Neuronal stem cell (in vitro differentiated cells): ENCODE data around the gene ABCC4.

Experiments used
- DNase-seq: peaks from one replicate; pipeline ENCODE4 v3.0.0-alpha.2; 2013; ENCODE audit warnings: low spot score
- H2AFZ ChIP-seq: one replicate; pipeline ENCODE4 v1.6.1; 2013; ENCODE audit warnings: mild to moderate bottlenecking, low read length, inconsistent platforms
- H2AK5ac ChIP-seq: 2 replicates; pipeline ENCODE4 v1.6.1; 2013; ENCODE audit warnings: low read depth, mild to moderate bottlenecking, inconsistent platforms, low read length, moderate library complexity, mixed read lengths
- H2BK120ac ChIP-seq: 2 replicates; pipeline ENCODE4 v1.6.1; 2013; ENCODE audit warnings: low read depth, mild to moderate bottlenecking, inconsistent platforms, low read length, moderate library complexity, mixed read lengths
- H2BK12ac ChIP-seq: one replicate; pipeline ENCODE4 v1.6.1; 2013; ENCODE audit warnings: low read length, inconsistent platforms
- H2BK15ac ChIP-seq: 2 replicates; pipeline ENCODE4 v1.6.1; 2013; ENCODE audit warnings: mild to moderate bottlenecking, low read length, inconsistent platforms, mixed read lengths
- H2BK5ac ChIP-seq: one replicate; pipeline ENCODE4 v1.6.1; 2013; ENCODE audit warnings: inconsistent platforms, mild to moderate bottlenecking, low read length, moderate library complexity
- H3K14ac ChIP-seq: one replicate; pipeline ENCODE4 v1.6.1; 2013; ENCODE audit warnings: low read length, inconsistent platforms
- H3K18ac ChIP-seq: 2 replicates; pipeline ENCODE4 v1.6.1; 2013; ENCODE audit warnings: low read length, inconsistent platforms
- H3K23ac ChIP-seq: 2 replicates; pipeline ENCODE4 v1.6.1; 2013; ENCODE audit warnings: low read depth, mild to moderate bottlenecking, mixed read lengths, low read length, inconsistent platforms; ENCODE audit not compliant: poor library complexity
- H3K27ac ChIP-seq: replicated peaks from 3 replicates; pipeline ENCODE4 v1.5.1; 2013; ENCODE audit warnings: low read length, inconsistent platforms
- H3K27me3 ChIP-seq, 3 experiments: 2 replicates each; pipeline ENCODE4 v1.6.1; 2013; ENCODE audit warnings: low read length in 3 of 3, mild to moderate bottlenecking in 2 of 3, inconsistent platforms in 1 of 3, low read depth in 1 of 3, mixed read lengths in 1 of 3, moderate library complexity in 1 of 3; ENCODE audit not compliant: control insufficient read depth in 3 of 3, insufficient read depth in 3 of 3
- H3K36me3 ChIP-seq, 2 donors: replicated peaks in 1 of 2; 2 replicates each; pipeline ENCODE4 v1.6.1; 2013; ENCODE audit warnings: low read length in 2 of 2; ENCODE audit not compliant: control insufficient read depth in 2 of 2, insufficient read depth in 2 of 2
- H3K4ac ChIP-seq: 2 replicates; pipeline ENCODE4 v1.6.1; 2013; ENCODE audit warnings: inconsistent platforms, mild to moderate bottlenecking, low read length, moderate library complexity
- H3K4me1 ChIP-seq, 2 donors: 1 replicate in 1 of 2; 2 replicates in 1 of 2; pipeline ENCODE4 v1.6.1; 2013; ENCODE audit warnings: low read length in 2 of 2, low read depth in 1 of 2; ENCODE audit not compliant: control insufficient read depth in 2 of 2, insufficient read depth in 1 of 2
- H3K4me2 ChIP-seq: one replicate; pipeline ENCODE4 v1.6.1; 2013; ENCODE audit warnings: mild to moderate bottlenecking, low read length, inconsistent platforms; ENCODE audit not compliant: insufficient read depth, poor library complexity, severe bottlenecking
- H3K4me3 ChIP-seq, 2 donors: 2 replicates each; pipeline ENCODE4 v1.5.1; 2013; ENCODE audit warnings: low read length in 2 of 2, mild to moderate bottlenecking in 2 of 2, inconsistent platforms in 1 of 2, moderate library complexity in 1 of 2
- H3K79me1 ChIP-seq: one replicate; pipeline ENCODE4 v1.6.1; 2013; ENCODE audit warnings: low read depth, mild to moderate bottlenecking, inconsistent platforms, low read length, moderate library complexity
- H3K9ac ChIP-seq: one replicate; pipeline ENCODE4 v1.6.1; 2013; ENCODE audit warnings: mild to moderate bottlenecking, low read depth, low read length, inconsistent platforms; ENCODE audit not compliant: poor library complexity
- H3K9me3 ChIP-seq, 2 donors: replicated peaks in 1 of 2; 2 replicates each; pipeline versions ENCODE3 to v1.6.1; 2013; ENCODE audit warnings: low read length in 2 of 2, mild to moderate bottlenecking in 2 of 2, inconsistent platforms in 1 of 2, low read depth in 1 of 2, mixed read lengths in 1 of 2, moderate library complexity in 1 of 2; ENCODE audit not compliant: control insufficient read depth in 2 of 2, insufficient read depth in 1 of 2
- H4K8ac ChIP-seq: one replicate; pipeline ENCODE4 v1.6.1; 2013; ENCODE audit warnings: low read depth, mild to moderate bottlenecking, inconsistent platforms, low read length, moderate library complexity
- H4K91ac ChIP-seq: one replicate; pipeline ENCODE4 v1.6.1; 2013; ENCODE audit warnings: low read length, low read depth, mild to moderate bottlenecking, inconsistent platforms; ENCODE audit not compliant: poor library complexity
- WGBS, 2 donors: extraction: QIAGEN DNeasy Blood & Tissue Kit; methylation state at CpG; one replicate each; pipeline ENCODE4 v1.1.7; 2013; ENCODE audit warnings: missing lambda C conversion rate in 2 of 2, mixed read lengths in 1 of 2; ENCODE audit not compliant: insufficient read length in 2 of 2, insufficient replicate concordance in 1 of 2; ENCODE audit errors: extremely low coverage in 2 of 2; 5-methylcytosine and 5-hydroxymethylcytosine counted together

ABCC4 gene

DNA sequence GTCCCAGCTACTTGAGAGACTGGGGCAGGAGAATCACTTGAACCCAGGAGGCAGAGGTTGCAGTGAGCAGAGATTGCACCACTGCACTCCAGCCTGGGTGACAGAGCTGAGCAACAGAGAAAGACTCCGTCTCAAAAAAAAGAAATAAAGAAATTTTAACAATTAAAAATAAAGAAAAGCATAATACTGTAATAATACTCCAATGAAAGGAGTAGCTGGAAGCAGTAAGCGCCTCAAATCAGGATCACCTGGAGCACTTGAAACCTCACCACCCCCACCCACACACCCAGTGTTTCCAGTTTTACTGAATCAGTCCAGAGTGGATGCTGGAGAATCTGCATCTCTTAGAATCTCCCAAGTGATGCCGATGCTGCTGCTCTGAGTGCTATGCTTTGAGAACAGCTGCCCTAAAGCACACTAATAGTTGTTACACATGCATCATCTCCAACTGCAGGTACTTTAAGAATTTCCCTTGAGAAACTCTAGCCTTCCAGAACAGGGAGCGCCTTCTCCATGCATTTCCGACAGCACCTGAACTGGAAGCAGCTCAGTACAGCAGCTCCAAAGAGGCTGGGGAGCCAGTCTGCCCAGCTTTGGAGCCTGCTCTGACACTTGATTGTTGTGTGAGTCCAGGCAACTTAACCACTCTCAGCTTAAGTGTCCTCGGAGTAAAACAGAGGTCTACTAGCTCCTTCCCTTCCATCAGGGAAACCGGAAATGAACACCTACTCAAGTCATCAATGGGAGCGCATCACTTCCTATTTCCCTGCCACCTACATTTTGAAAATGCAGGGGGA is 2.9 kb downstream of the ABCC4 start:
- no peaks in the 10 kb centered on the region for H3K36me3 ChIP-seq
- H3K9me3 ChIP-seq = no peaks in the 10 kb centered on the region
- no peak overlapping the region for H3K27ac ChIP-seq
- H3K27me3 ChIP-seq = no peaks in the 10 kb centered on the region
- H2BK12ac ChIP-seq = no peak overlapping the region
- H3K79me1 ChIP-seq = no peaks in the 10 kb centered on the region
- WGBS, 2 donors = no CpG with 5 or more reads among the region's 8 CpGs
- no peak overlapping the region for H2AFZ ChIP-seq
- H3K14ac ChIP-seq = no peak overlapping the region
- H3K4me3 ChIP-seq = no peak overlapping the region
- H4K91ac ChIP-seq = no peak overlapping the region
- peaks cover 2 to 8% of the 10 kb centered on the region in 2 donors for H3K4me1 ChIP-seq
- H2BK15ac ChIP-seq = no peak overlapping the region
- no peak overlapping the region for H3K23ac ChIP-seq
- no peak overlapping the region for H2BK120ac ChIP-seq
- H3K4ac ChIP-seq = no peak overlapping the region
- no peak overlapping the region for H3K18ac ChIP-seq
- no peak overlapping the region for H2BK5ac ChIP-seq
- no peak overlapping the region for H4K8ac ChIP-seq
- no peak overlapping the region for H3K4me2 ChIP-seq
- no peak overlapping the region for H3K9ac ChIP-seq
- no peak for DNase-seq
- H2AK5ac ChIP-seq = no peak overlapping the region

DNA sequence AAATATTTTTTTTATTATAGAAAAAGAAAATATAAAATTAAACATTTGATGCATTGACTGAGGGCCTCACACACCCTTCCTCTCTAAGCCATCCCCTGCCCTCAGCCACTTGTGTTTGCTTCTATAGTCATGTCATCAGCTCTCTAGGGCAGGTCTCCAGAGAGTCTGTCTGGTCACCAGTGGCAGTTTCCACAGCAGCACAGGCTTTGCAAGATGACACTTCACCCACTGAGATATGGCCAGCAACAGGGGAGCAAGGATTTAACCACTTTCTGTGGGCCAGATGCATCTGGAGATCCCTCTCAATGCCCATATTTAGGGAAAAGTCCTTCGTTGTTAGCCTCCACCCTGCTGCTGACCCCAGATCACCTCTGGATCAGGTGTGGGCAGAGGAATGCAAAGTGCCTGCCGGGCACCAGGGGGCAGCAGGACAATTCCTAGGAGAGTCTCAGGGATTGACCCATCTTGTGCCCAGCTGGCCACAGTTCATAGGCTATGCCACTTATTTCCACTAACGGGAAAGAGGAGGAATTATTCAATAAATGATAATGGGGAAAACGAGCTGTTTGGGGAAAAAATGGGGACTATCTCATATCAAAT is 4.8 kb downstream of the ABCC4 start:
- Histone ChIP-seq H3K4ac (no peak overlapping the region), H2BK120ac (no peak overlapping the region), H3K14ac (no peak overlapping the region)

DNA sequence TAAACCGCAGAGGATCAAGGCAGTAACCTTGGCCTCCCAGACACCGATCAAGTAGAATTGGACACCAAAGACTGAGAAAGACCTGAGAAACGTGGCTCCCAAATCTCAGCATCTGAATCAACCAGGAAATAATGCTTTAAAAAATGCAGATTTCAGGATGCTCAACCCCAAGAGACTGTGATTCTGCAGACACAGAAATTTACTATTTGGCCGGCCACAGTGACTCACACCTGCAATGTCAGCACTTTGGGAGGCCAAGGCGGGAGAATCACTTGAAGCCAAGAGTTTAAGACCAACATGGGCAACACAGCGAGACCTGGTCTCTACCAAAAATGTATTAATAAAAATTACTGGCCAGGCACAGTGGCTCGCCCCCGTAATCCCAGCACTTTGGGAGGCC is 6.2 kb downstream of the ABCC4 start:
- Histone ChIP-seq H3K36me3 (no peaks in the 10 kb centered on the region), H2BK120ac (no peak overlapping the region), H2BK15ac (no peak overlapping the region), H3K4me3 (no peak overlapping the region), H2AK5ac (no peak overlapping the region), H3K4me1 (peaks cover 0 to 2% of the 10 kb centered on the region in 2 donors), H4K91ac (no peak overlapping the region), H3K79me1 (no peaks in the 10 kb centered on the region), H3K18ac (no peak overlapping the region), H3K9ac (no peak overlapping the region), H3K14ac (no peak overlapping the region), H2AFZ (no peak overlapping the region), H2BK5ac (no peak overlapping the region), H3K27ac (no peak overlapping the region), H3K23ac (no peak overlapping the region), H3K27me3 (no peaks in the 10 kb centered on the region), H3K4me2 (no peak overlapping the region), H3K4ac (no peak overlapping the region), H3K9me3 (no peaks in the 10 kb centered on the region), H2BK12ac (no peak overlapping the region), H4K8ac (no peak overlapping the region)
- no peak for DNase-seq
- WGBS, 2 donors = no CpG with 5 or more reads among the region's 8 CpGs

More for the DNA sequence above, 4.8 kb downstream of the ABCC4 start:
- WGBS, 2 donors = no CpG with 5 or more reads among the region's 4 CpGs
- H4K8ac ChIP-seq = no peak overlapping the region
- H3K27ac ChIP-seq = no peak overlapping the region
- no peak overlapping the region for H2AK5ac ChIP-seq
- H3K18ac ChIP-seq = no peak overlapping the region
- no peak overlapping the region for H2BK5ac ChIP-seq
- no peak overlapping the region for H4K91ac ChIP-seq
- H3K4me1 ChIP-seq = peaks cover 0 to 4% of the 10 kb centered on the region in 2 donors
- H3K27me3 ChIP-seq = no peaks in the 10 kb centered on the region
- no peaks in the 10 kb centered on the region for H3K36me3 ChIP-seq
- H3K79me1 ChIP-seq = no peaks in the 10 kb centered on the region
- H2BK15ac ChIP-seq = no peak overlapping the region
- DNase-seq = no peak
- H2AFZ ChIP-seq = no peak overlapping the region
- H3K4me2 ChIP-seq = no peak overlapping the region
- no peak overlapping the region for H2BK12ac ChIP-seq
- no peak overlapping the region for H3K23ac ChIP-seq
- H3K9ac ChIP-seq = no peak overlapping the region
- H3K9me3 ChIP-seq = no peaks in the 10 kb centered on the region
- no peak overlapping the region for H3K4me3 ChIP-seq

DNA sequence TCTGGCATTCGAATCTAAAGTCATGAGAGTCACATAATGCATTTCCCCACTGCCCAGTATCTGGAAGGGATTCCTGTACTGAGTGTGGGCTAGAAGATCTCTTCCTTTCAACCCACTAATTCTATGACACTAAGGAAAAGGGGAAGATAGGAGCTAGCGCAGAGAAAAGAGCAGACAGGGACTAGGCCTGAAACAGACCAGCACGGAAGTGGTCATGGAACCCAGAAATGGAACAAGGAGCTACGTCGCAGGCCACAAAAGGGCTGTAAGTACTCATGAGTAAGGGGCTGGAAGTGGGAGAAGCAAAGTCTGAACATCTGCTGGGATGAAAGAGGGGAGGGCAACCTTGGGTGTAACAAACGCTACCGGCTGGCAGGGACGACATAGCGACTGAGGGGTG is 8.6 kb downstream of the ABCC4 start:
- no CpG with 5 or more reads among the region's 9 CpGs for WGBS, 2 donors
- no peak overlapping the region for H2AFZ ChIP-seq
- H3K4me2 ChIP-seq = no peak overlapping the region
- no peak overlapping the region for H3K4ac ChIP-seq
- no peak overlapping the region for H4K91ac ChIP-seq
- no peak overlapping the region for H2BK5ac ChIP-seq
- H3K18ac ChIP-seq = no peak overlapping the region
- no peak overlapping the region for H2BK15ac ChIP-seq
- H3K79me1 ChIP-seq = no peaks in the 10 kb centered on the region
- no peak overlapping the region for H2BK12ac ChIP-seq
- H3K4me3 ChIP-seq = no peak overlapping the region
- no peak overlapping the region for H2AK5ac ChIP-seq
- no peak overlapping the region for H3K23ac ChIP-seq
- H3K4me1 ChIP-seq = no peaks in the 10 kb centered on the region
- no peak overlapping the region for H3K9ac ChIP-seq
- no peak overlapping the region for H4K8ac ChIP-seq
- H2BK120ac ChIP-seq = no peak overlapping the region
- no peaks in the 10 kb centered on the region for H3K9me3 ChIP-seq
- H3K14ac ChIP-seq = no peak overlapping the region
- H3K36me3 ChIP-seq = no peaks in the 10 kb centered on the region
- no peaks in the 10 kb centered on the region for H3K27me3 ChIP-seq
- no peak overlapping the region for H3K27ac ChIP-seq
- no peak for DNase-seq
